Kidney (tissue), 14 donors: Measurements from ENCODE around the gene CA14. TPM values are rescaled to one million over a fixed set of nuclear protein-coding genes. Genes with fewer than 3 reads are reported as not detected.

Experiments
- DNase-seq, 5 donors: peaks; one replicate each; pipeline ENCODE4 v3.0.0-alpha.2; 2013 to 2020
- FAIRE-seq: peaks from 2 replicates; lab custom pipeline; 2012; peaks lifted over from hg19 to GRCh38; lab: Jason Lieb, UNC
- H3K27ac ChIP-seq, 2 donors: one replicate each; pipeline ENCODE4 v1.7.0; 2013; ENCODE audit warnings: low read depth in 2 of 2, low read length in 2 of 2, inconsistent platforms in 1 of 2
- H3K27me3 ChIP-seq: one replicate; pipeline ENCODE4 v1.7.1; 2013; ENCODE audit warnings: low read length, inconsistent platforms; ENCODE audit not compliant: control insufficient read depth, insufficient read depth
- H3K36me3 ChIP-seq, 3 donors: one replicate each; pipeline versions ENCODE4 v1.7.0 to v1.7.1; 2013; ENCODE audit warnings: low read length in 3 of 3, control low read depth in 1 of 3, inconsistent platforms in 1 of 3; ENCODE audit not compliant: insufficient read depth in 3 of 3, control insufficient read depth in 2 of 3
- H3K4me1 ChIP-seq, 3 donors: one replicate each; pipeline versions ENCODE4 v1.7.0 to v1.7.1; 2013; ENCODE audit warnings: low read length in 3 of 3, inconsistent platforms in 1 of 3, low read depth in 1 of 3; ENCODE audit not compliant: control insufficient read depth in 2 of 3, insufficient read depth in 2 of 3
- H3K4me3 ChIP-seq, 3 donors: one replicate each; pipeline versions ENCODE4 v1.7.0 to v1.8.1; 2013; ENCODE audit warnings: low read length in 3 of 3, control low read depth in 1 of 3, inconsistent platforms in 1 of 3
- H3K9ac ChIP-seq, 3 donors: one replicate each; pipeline versions ENCODE4 v1.7.0 to v1.7.1; 2013; ENCODE audit warnings: low read length in 3 of 3, control low read depth in 1 of 3, inconsistent platforms in 1 of 3
- H3K9me3 ChIP-seq, 3 donors: one replicate each; pipeline versions ENCODE4 v1.7.0 to v1.7.1; 2013; ENCODE audit warnings: low read length in 3 of 3, control low read depth in 1 of 3, inconsistent platforms in 1 of 3; ENCODE audit not compliant: control insufficient read depth in 2 of 3, insufficient read depth in 1 of 3
- intact Hi-C: fragments of 100-400 bp; cut with DNase I; formaldehyde crosslinking; loops from one replicate; pipeline ENCODE4 v1.11.1; 2022
- polyA plus RNA-seq: library from polyadenylated mRNA; stranded (reverse); fragments of 350-450 nt; fragmentation: Illumina TruSeq; extraction: RNeasy Lipid Tissue Mini Kit (QIAGEN cat#74804); gene quantifications from one replicate; pipeline ENCODE4 v1.2.3, GENCODE V29; 2014; ENCODE audit warnings: low read depth, low replicate concordance; ENCODE audit not compliant: insufficient read depth
- total RNA-seq: library from RNA; stranded (reverse); fragmentation: NEBNext Ultra II Directional; extraction: Animal tissue kit (Norgen Biotek cat#: 25700); gene quantifications from one replicate; pipeline ENCODE4 v1.2.1, GENCODE V29; 2021
- TF ChIP-seq, protein P1 (sequence below): IDR thresholded peaks from 3 replicates; pipeline ENCODE4 v1.5.1; 2012; ENCODE audit warnings: mild to moderate bottlenecking, moderate library complexity, borderline replicate concordance; ENCODE audit not compliant: insufficient read depth; ENCODE audit errors: extremely low read depth
- donor health status: control.
- donor health status: control.
- donor health status: control.
- donor health status: control.
- donor health status: control.
- donor health status: DM: yes; HTN: yes; CAD: no.
- donor health status: Normal renal cell carcinoma (clear cell type).

Gene CA14
- total and polyA plus RNA-seq, 2 donors from 2014 or later: 0.35 to 0.41 TPM

DNA sequence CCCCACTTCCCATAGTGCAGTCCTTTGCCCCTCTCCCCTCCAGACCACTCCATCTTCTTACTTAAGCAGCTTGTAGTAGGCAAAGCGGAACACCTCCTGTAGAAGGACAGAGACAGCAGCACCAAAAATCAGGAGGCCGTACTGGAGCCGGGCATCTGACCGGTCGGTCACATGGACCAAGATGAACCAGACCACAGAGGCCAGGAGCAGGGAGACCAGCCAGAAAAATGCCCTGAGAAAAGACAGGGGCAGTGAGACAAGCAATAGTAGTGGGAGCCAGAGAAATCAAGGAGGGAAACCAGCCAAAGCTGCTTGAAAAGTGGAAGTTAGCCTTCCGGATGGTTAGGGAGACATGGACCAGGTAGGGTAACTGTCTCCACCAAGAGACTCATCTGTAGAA, 10.3 kb downstream of the CA14 start:
- H3K4me1 ChIP-seq: peaks cover 5 to 14% (median 9%) of the 10 kb centered on the region in 3 donors
- H3K9me3 ChIP-seq: no peaks in the 10 kb centered on the region
- DNase-seq (no peak), FAIRE-seq (no peak)
- H3K27me3 ChIP-seq: no peaks in the 10 kb centered on the region
- TF ChIP-seq, protein P1, sequence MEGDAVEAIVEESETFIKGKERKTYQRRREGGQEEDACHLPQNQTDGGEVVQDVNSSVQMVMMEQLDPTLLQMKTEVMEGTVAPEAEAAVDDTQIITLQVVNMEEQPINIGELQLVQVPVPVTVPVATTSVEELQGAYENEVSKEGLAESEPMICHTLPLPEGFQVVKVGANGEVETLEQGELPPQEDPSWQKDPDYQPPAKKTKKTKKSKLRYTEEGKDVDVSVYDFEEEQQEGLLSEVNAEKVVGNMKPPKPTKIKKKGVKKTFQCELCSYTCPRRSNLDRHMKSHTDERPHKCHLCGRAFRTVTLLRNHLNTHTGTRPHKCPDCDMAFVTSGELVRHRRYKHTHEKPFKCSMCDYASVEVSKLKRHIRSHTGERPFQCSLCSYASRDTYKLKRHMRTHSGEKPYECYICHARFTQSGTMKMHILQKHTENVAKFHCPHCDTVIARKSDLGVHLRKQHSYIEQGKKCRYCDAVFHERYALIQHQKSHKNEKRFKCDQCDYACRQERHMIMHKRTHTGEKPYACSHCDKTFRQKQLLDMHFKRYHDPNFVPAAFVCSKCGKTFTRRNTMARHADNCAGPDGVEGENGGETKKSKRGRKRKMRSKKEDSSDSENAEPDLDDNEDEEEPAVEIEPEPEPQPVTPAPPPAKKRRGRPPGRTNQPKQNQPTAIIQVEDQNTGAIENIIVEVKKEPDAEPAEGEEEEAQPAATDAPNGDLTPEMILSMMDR: no peak
- peak overlapping the region; percentile 84 to 94 (median 93) for H3K9ac ChIP-seq
- intact Hi-C loops: no loop called here
- peak overlapping the region; percentile 93 for H3K27ac ChIP-seq
- H3K36me3 ChIP-seq: peaks cover 0 to 25% (median 16%) of the 10 kb centered on the region in 3 donors
- peak overlapping the region; percentile 75 to 90 (median 76) for H3K4me3 ChIP-seq

- Histone ChIP-seq H3K9ac (peak overlapping the region; percentile 84 to 94 (median 93)), H3K9me3 (no peaks in the 10 kb centered on the region), H3K4me1 (peaks cover 5 to 17% (median 9%) of the 10 kb centered on the region in 3 donors), H3K4me3 (peak overlapping the region; percentile 75 to 90 (median 76)), H3K27ac (peak overlapping the region; percentile 93), H3K27me3 (no peaks in the 10 kb centered on the region), H3K36me3 (peaks cover 0 to 25% (median 16%) of the 10 kb centered on the region in 3 donors)
- intact Hi-C loops: no loop called here
- TF ChIP-seq, protein P1: no peak
- peak in 4 of 5 donors; percentile 43 to 79 (median 61) for DNase-seq
- FAIRE-seq: no peak
Measured at GRCh38 chr1:150268340-150268704, 10.7 kb downstream of the CA14 start.

GRCh38 chr1:150268705-150269403, 11.3 kb downstream of the CA14 start, which contains the start of gene APH1A:
TSS of gene APH1A (minus strand) at chr1:150269016. CDS start at chr1:150268810, 206 bp downstream.
- H3K36me3 ChIP-seq: peaks cover 0 to 25% (median 16%) of the 10 kb centered on the region in 3 donors
- peak within 1 kb of the TSS; percentile 93 for H3K27ac ChIP-seq
- intact Hi-C loops: no loop called here
- FAIRE-seq: no peak
- no peaks in the 10 kb centered on the region for H3K27me3 ChIP-seq
- H3K4me3 ChIP-seq: peak within 1 kb of the TSS; percentile 75 to 90 (median 76)
- peaks cover 5 to 17% (median 9%) of the 10 kb centered on the region in 3 donors for H3K4me1 ChIP-seq
- TF ChIP-seq, protein P1: peak; percentile 1
- H3K9ac ChIP-seq: peak within 1 kb of the TSS; percentile 92 to 94 (median 93)
- H3K9me3 ChIP-seq: no peaks in the 10 kb centered on the region
- DNase-seq: peak; percentile 98 to 99 (median 98)
